GM21737 (cell line): ENCODE results near the gene DCP2.

ENCODE experiments used
- ATAC-seq: cut with Tn5 transposase; IDR thresholded peaks from one replicate; pipeline ENCODE4 v1.9.1; 2021; ENCODE audit warnings: mild to moderate bottlenecking, moderate library complexity; ENCODE audit not compliant: unreplicated experiment

The DCP2 gene

GRCh38 chr5:113062869-113063508, 86.4 kb downstream of the DCP2 start:
- no peak for ATAC-seq

- no peak for ATAC-seq
Observed at GRCh38 chr5:113063927-113064326, 87.3 kb downstream of the DCP2 start.

- no peak for ATAC-seq
Observed at GRCh38 chr5:113064806-113065205, 88.2 kb downstream of the DCP2 start.

- no peak for ATAC-seq
Observed at GRCh38 chr5:113065626-113066025, 89.0 kb downstream of the DCP2 start.

GRCh38 chr5:113067635-113068344, 91.2 kb downstream of the DCP2 start:
- no peak for ATAC-seq

- no peak for ATAC-seq
Observed at GRCh38 chr5:113068559-113068958, 92.0 kb downstream of the DCP2 start.
